GM20431 (cell line): ENCODE data around the gene GSS.
"Not testable (repeated sequence)": the region's sequence is repeated elsewhere in the genome, so short reads cannot be mapped to it uniquely, and the experiment has no call there.

Experiments used
- in situ Hi-C: fragments of 300-500 bp; cut with MseI, MboI; formaldehyde crosslinking; loops from one replicate; pipeline ENCODE4 v1.15.0; 2020; ENCODE audit warnings: low sequenced_read_pairs; ENCODE audit not compliant: unreplicated experiment

Gene GSS

DNA sequence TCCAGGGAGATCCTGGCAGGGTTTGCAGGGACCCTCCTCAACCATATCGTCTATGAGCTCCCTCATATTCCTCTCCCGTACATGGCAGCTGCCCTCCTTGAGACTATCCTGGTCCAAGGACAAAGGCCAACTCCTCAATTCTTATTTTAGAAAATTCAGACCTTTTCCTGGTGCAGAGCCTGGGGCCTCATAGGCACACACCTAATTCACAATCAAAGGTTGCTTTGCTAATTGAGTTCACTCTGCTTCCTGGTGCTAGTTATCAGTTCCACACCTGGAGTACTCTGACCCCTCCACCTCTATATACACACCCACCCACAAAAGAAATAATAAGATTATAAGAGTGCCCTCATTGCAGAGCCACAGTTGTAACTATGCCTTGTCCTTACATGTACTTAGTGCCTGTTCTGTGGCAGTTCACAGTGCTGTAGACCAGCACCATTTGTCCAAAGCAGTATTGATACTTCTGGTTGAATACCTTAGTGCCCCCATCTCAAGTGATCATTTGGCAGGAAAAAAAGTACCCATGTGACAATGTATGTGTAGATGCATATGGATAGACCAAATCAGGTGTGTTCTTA, 38.7 kb downstream of the GSS start:
- in situ Hi-C loops = no loop called here

- in situ Hi-C loops = no loop called here
Measured at GRCh38 chr20:34915749-34916455, 39.7 kb downstream of the GSS start.

GRCh38 chr20:34915131-34915530, 40.5 kb downstream of the GSS start:
- in situ Hi-C loops = no loop called here

DNA sequence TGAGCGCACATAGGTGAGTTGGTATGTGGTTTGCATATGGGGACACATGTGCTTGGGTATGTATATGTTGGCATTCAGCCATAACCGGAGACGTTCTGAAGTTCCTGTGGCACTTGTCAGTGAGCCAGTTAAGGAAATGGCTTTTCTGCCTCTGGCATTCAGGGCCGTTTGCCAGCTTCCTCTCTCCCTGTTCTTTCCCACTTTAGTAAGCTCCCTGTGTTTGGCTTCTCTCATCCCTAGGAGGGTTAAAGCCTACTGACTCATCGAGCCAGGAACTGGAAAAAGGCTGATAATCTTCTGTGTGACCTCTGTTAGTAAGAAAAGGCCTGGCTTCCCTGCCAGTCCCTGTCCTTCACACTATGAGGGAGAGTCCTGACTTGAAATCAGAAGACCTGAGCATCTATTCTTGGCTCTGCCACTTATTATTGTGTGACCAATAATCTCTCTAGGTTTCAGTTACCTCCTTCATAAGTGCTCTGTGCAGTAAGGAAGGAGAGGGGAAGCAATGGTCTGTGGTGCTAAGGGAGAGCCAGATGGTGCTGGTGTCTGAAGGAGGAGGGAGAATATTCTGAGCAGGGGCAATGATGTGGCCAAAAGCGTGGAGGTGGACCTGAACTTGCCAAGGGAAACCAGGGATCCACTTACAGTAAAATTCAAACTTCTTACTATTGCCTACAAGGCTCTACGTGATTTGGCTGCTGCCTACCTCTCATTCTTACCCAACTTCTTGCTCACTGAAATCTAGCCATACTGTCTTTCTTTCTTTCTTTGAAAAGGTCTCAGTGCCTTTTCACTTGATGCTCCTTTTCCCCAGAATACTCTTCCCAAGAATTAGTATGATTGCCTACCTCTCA, 47.8 kb downstream of the GSS start:
- in situ Hi-C loops = no loop called here

DNA sequence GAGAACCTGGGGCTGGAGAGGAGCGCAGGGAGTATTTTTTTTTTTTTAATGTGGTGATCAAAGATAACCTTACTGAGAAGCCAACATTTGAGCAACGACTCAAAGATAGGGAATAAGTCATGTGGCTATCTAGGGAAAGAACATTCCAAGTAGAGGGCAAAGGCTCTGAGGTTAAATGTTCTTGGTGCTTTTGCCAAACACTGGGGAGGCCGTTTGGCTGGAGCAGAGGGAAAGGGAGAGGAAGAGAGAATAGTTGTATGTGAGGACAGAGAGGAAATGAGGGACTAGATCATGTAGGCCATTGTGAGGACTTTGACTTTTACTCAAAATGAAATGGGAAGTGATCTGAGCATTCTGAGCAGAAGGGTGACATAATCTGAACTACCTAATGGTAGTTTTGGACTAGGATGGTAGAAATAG, 51.4 kb downstream of the GSS start:
- in situ Hi-C loops = no loop called here

DNA sequence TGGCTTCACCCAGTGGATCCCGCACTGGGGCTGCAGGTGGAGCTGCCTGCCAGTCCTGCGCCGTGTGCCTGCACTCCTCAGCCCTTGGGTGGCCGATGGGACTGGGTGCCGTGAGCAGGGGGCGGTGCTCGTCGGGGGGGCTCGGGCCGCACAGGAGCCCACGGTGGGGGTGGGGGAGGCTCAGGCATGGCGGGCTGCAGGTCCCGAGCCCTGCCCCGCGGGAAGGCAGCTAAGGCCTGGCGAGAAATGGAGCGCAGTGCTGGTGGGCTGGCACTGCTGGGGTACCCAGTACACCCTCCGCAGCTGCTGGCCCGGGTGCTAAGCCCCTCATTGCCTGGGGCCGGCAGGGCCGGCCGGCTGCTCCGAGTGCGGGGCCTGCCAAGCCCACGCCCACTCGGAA, 56.9 kb downstream of the GSS start:
- in situ Hi-C loops = not testable (repeated sequence)

- in situ Hi-C loops = not testable (repeated sequence)
Measured at GRCh38 chr20:34898129-34898528, 57.5 kb downstream of the GSS start.

DNA sequence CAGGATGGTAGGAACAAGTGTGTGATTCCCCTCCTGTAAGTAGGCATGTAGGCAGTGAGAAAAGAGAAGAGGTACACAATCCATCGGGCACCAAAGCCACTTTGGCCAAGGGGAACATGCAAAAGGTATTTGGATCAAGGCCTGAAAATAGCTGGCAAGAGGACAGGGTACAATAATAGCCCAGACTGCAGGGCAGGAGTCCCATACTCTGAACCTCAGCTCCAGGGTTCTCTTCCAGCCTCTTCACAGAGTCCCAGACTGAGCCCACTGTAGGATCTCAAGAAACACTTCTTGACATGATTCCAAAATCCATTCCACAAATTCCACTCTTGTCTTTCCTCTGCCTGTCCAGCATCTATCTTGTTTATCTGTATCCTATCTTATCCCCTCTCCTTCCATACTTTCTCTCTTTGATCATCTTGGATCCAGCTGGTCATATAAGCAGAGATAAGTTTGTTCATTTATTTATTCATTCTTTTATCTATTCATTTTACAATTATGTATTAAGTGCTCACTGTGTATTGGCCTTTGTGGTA, 59.5 kb downstream of the GSS start:
- in situ Hi-C loops = no loop called here

GRCh38 chr20:34895465-34895864, 60.1 kb downstream of the GSS start:
- in situ Hi-C loops = no loop called here

GRCh38 chr20:34894723-34895122, 60.9 kb downstream of the GSS start:
- in situ Hi-C loops = no loop called here

DNA sequence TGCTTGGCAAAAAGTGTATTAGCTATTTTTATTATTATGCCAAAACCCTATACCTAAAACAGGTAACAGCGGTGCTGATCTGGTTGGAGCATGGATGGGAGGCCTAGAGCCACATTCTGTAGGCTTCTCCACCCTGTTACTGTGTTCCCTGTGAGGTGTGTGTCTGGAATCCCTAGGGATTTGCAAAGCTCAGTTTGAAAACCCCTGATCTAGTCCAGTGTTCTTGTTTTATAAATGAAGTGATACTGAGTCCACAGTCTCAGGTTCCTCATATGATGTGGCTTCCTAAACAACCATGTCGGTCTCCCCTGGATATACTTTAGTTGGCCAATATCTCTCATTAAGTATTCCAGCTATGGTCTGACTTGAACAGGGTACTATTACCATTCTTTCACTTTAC, 62.9 kb downstream of the GSS start:
- in situ Hi-C loops = no loop called here

GRCh38 chr20:34891166-34892062, 64.2 kb downstream of the GSS start:
- in situ Hi-C loops = no loop called here

GRCh38 chr20:34888468-34888867, 67.1 kb downstream of the GSS start:
- in situ Hi-C loops = no loop called here

DNA sequence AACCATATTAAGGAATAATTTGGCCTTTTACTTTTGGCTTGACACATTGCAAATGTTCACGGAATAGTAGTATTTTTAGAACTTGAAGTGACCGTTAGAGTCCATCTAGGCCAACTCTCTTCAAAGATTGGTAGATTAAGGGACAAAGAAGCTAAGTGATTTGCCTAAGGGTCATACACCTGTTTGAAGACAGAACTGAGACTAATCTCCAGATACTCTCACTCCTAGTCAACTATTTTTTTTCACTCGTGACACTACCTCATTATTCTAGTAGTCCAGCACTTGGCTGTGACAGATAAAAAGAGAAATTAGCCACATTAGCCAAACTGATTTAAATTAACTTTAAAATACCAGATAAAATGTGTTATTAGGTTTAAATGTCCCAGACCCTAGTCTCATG, 68.6 kb downstream of the GSS start:
- in situ Hi-C loops = no loop called here

- in situ Hi-C loops = no loop called here
Measured at GRCh38 chr20:34886122-34886521, 69.5 kb downstream of the GSS start.

DNA sequence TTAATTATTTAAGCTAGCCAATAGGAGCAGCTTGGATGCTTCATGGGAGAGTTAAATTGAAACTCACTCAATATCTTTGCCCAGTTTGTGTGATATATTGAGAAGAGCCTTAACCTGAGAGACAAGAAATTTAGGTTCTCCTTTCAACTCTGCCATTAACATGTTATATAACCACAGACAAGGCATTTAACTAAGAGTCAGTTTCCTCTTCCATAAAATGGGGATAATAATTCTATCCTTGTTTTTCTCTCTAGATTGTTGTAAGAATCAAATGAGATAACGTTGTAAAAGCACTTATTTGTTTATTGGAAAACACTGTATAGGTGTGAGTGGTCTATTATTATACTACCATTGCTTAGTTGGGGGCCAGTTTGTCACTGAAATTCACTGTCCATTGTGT, 71.3 kb downstream of the GSS start:
- in situ Hi-C loops = no loop called here

- in situ Hi-C loops = no loop called here
Measured at GRCh38 chr20:34883809-34884208, 71.8 kb downstream of the GSS start.

DNA sequence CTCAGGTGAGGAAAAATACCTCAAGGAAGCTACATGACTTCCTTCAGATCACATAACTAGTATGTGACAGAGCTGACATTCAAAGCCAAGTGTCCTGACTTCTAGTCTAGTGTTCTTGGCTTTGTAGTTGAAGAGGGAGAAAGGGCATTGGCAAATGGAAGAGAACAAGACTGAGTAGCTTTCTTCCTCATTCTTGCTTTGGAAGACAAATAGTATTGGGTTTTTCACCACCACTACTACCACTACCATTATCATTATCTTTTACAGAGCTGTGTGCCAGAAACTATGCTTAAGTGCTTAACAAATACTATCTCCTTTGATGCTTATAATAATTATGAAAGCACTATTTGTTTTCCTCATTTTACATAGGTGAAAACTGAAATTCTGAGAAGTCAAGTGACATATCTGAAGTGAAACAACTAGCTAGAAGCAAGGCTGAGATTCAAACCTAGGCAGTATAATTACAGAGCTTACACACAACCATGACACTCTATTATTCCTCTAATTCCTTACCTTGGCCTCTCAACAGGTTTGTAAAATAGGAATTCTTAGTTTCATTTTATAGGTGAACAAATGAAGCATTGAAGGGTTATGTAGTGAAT, 72.4 kb downstream of the GSS start:
- in situ Hi-C loops = no loop called here

- in situ Hi-C loops = no loop called here
Measured at GRCh38 chr20:34881689-34882088, 73.9 kb downstream of the GSS start.

DNA sequence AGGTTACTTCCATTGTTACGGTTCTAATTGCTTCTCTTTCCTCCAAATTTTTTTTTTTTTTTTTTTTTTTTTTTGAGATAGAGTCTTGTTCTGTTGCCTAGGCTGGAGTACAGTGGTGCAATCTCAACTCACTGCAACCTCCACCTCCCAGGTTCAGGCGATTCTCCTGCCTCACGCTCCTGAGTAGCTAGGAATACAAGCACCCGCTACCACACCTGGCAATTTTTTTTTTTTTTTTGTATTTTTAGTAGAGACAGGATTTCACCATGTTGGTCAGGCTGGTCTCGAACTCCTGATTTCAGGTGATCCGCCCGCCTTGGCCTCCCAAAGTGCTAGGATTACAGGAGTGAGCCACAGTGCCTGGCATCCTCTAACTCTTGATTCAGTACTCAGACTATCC, 74.6 kb downstream of the GSS start:
- in situ Hi-C loops = not testable (repeated sequence)
